Measurements from ENCODE around the gene PIEZO1. TPM values are rescaled to one million over a fixed set of nuclear protein-coding genes. Genes with fewer than 3 reads are reported as not detected.

The PIEZO1 gene
- total and polyA plus RNA-seq, 4 donors = 27.7 to 54.8 (median 39.9) TPM

GRCh38 chr16:88685156-88686061 lies 99.6 kb downstream of the PIEZO1 start:
- H3K4me1 ChIP-seq (ENCODE audit: control insufficient read depth, insufficient read depth, low read length) = peaks cover 30% of the 10 kb centered on the region
- DNase-seq (ENCODE audit: low read depth in 4 of 6, low spot score in 6 of 6) = no peak
- no peaks in the 10 kb centered on the region for H3K9me3 ChIP-seq (ENCODE audit: control insufficient read depth, insufficient read depth, low read length)
- no peak overlapping the region for H3K4me3 ChIP-seq (ENCODE audit: low read depth, low read length)
- no peak overlapping the region for H3K27ac ChIP-seq (ENCODE audit: low read depth, low read length)
- H3K36me3 ChIP-seq (ENCODE audit: control insufficient read depth, insufficient read depth, low read length) = no peaks in the 10 kb centered on the region
- peaks cover 61% of the 10 kb centered on the region for H3K27me3 ChIP-seq (ENCODE audit: control insufficient read depth, insufficient read depth, low read length)
- 9% methylated on average over 21 of the region's 33 CpGs for WGBS (ENCODE audit: insufficient coverage)

DNA sequence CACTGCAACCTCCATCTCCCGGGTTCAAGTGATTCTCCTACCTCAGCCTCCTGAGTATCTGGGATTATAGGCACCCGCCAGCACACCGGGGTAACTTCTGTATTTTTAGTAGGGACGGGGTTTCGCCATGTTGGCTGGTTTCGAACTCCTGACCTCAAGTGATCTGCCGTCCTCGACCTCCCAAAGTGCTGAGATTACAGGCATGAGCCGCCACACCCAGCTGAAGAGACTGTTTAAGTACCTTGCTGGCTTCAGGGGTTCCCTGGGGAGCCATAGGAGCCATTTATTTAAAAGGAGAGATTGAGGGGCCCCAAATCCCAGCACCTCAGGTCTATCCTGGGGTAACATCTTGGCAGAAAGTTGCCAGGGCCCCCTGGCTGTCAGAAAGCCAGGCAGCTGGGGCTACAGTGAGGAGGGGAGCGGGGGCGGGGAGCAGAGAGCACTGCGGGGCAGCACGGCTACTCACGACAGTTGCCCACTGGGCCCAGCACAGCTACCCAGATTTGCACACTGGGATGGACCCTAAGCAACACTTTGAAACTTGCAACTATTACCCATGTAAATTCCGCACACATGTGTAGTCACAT lies 100.4 kb downstream of the PIEZO1 start:
- Histone ChIP-seq H3K4me1 (ENCODE audit: control insufficient read depth, insufficient read depth, low read length) (peaks cover 30% of the 10 kb centered on the region), H3K4me3 (ENCODE audit: low read depth, low read length) (no peak overlapping the region), H3K9me3 (ENCODE audit: control insufficient read depth, insufficient read depth, low read length) (no peaks in the 10 kb centered on the region), H3K27me3 (ENCODE audit: control insufficient read depth, insufficient read depth, low read length) (peaks cover 61% of the 10 kb centered on the region), H3K27ac (ENCODE audit: low read depth, low read length) (no peak overlapping the region), H3K36me3 (ENCODE audit: control insufficient read depth, insufficient read depth, low read length) (no peaks in the 10 kb centered on the region)
- DNase-seq (ENCODE audit: low read depth in 4 of 6, low spot score in 6 of 6) = no peak
- 65% methylated on average over 14 of the region's 15 CpGs for WGBS (ENCODE audit: insufficient coverage)

DNA sequence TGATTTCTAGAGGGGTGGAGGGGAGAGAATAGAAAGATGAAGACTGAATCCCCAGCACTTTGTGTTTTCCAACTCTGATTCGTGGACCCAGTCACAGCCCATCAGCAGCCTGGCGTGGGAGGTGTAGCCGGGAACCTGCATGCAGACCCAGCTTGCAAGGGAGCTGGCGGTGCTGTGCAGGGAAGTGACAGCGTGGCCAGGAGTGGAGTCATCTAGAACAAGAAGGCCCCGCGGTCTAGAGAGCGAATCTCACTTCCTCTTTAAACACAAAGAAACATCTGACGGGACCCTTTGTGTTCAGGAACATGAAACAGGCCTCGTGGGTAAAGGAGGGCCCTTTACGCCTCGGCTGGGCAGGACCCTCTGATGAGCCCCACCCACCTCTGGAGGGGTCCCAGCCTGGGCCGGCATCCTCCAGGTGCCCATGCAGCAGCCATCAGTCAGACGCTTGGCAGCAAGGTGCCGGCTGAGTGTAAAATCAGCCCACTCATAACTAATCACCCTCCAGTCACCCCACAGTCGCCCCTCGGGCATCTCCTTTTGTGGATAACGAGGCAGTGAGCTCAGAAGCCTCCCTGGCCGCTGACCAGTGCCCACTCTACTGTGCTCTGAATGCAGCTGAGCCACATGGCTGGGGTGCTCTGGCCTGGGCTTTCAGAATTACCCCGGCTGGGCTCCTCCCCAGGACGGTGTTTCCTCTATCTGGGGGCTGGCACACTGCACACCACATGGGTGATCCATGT lies 103.1 kb downstream of the PIEZO1 start:
- H3K36me3 ChIP-seq (ENCODE audit: control insufficient read depth, insufficient read depth, low read length) = peaks cover 3% of the 10 kb centered on the region
- DNase-seq (ENCODE audit: low read depth in 4 of 6, low spot score in 6 of 6) = peak in 1 of 6 donors; percentile 25

GRCh38 chr16:88681084-88681680 lies 103.8 kb downstream of the PIEZO1 start:
- Histone ChIP-seq H3K4me3 (ENCODE audit: low read depth, low read length) (no peak overlapping the region), H3K36me3 (ENCODE audit: control insufficient read depth, insufficient read depth, low read length) (peaks cover 9% of the 10 kb centered on the region), H3K4me1 (ENCODE audit: control insufficient read depth, insufficient read depth, low read length) (peaks cover 30% of the 10 kb centered on the region), H3K9me3 (ENCODE audit: control insufficient read depth, insufficient read depth, low read length) (no peaks in the 10 kb centered on the region), H3K27me3 (ENCODE audit: control insufficient read depth, insufficient read depth, low read length) (peaks cover 45% of the 10 kb centered on the region), H3K27ac (ENCODE audit: low read depth, low read length) (no peak overlapping the region)
- no peak for DNase-seq (ENCODE audit: low read depth in 4 of 6, low spot score in 6 of 6)
- 56% methylated on average over 31 of the region's 31 CpGs for WGBS (ENCODE audit: insufficient coverage)

More for the DNA sequence above, 103.1 kb downstream of the PIEZO1 start:
- peaks cover 36% of the 10 kb centered on the region for H3K4me1 ChIP-seq (ENCODE audit: control insufficient read depth, insufficient read depth, low read length)
- H3K27me3 ChIP-seq (ENCODE audit: control insufficient read depth, insufficient read depth, low read length) = peaks cover 50% of the 10 kb centered on the region
- H3K9me3 ChIP-seq (ENCODE audit: control insufficient read depth, insufficient read depth, low read length) = no peaks in the 10 kb centered on the region
- 48% methylated on average over 21 of the region's 21 CpGs for WGBS (ENCODE audit: insufficient coverage)
- H3K4me3 ChIP-seq (ENCODE audit: low read depth, low read length) = no peak overlapping the region
- H3K27ac ChIP-seq (ENCODE audit: low read depth, low read length) = no peak overlapping the region

GRCh38 chr16:88680554-88681083 lies 104.4 kb downstream of the PIEZO1 start:
- 79% methylated on average over 3 of the region's 5 CpGs for WGBS (ENCODE audit: insufficient coverage)
- no peaks in the 10 kb centered on the region for H3K9me3 ChIP-seq (ENCODE audit: control insufficient read depth, insufficient read depth, low read length)
- no peak overlapping the region for H3K4me3 ChIP-seq (ENCODE audit: low read depth, low read length)
- H3K36me3 ChIP-seq (ENCODE audit: control insufficient read depth, insufficient read depth, low read length) = peaks cover 13% of the 10 kb centered on the region
- H3K27ac ChIP-seq (ENCODE audit: low read depth, low read length) = no peak overlapping the region
- peaks cover 39% of the 10 kb centered on the region for H3K27me3 ChIP-seq (ENCODE audit: control insufficient read depth, insufficient read depth, low read length)
- no peak for DNase-seq (ENCODE audit: low read depth in 4 of 6, low spot score in 6 of 6)
- peaks cover 24% of the 10 kb centered on the region for H3K4me1 ChIP-seq (ENCODE audit: control insufficient read depth, insufficient read depth, low read length)

- Histone ChIP-seq H3K36me3 (ENCODE audit: control insufficient read depth, insufficient read depth, low read length) (peaks cover 31% of the 10 kb centered on the region), H3K9me3 (ENCODE audit: control insufficient read depth, insufficient read depth, low read length) (no peaks in the 10 kb centered on the region), H3K4me1 (ENCODE audit: control insufficient read depth, insufficient read depth, low read length) (peaks cover 16% of the 10 kb centered on the region), H3K27me3 (ENCODE audit: control insufficient read depth, insufficient read depth, low read length) (peaks cover 18% of the 10 kb centered on the region), H3K4me3 (ENCODE audit: low read depth, low read length) (no peak overlapping the region), H3K27ac (ENCODE audit: low read depth, low read length) (no peak overlapping the region)
- WGBS (ENCODE audit: insufficient coverage) = 41% methylated on average over 26 of the region's 32 CpGs
- DNase-seq (ENCODE audit: low read depth in 4 of 6, low spot score in 6 of 6) = peak in 1 of 6 donors; percentile 9
These were observed 106.6 kb downstream of the PIEZO1 start for GRCh38 chr16:88678224-88678979.

DNA sequence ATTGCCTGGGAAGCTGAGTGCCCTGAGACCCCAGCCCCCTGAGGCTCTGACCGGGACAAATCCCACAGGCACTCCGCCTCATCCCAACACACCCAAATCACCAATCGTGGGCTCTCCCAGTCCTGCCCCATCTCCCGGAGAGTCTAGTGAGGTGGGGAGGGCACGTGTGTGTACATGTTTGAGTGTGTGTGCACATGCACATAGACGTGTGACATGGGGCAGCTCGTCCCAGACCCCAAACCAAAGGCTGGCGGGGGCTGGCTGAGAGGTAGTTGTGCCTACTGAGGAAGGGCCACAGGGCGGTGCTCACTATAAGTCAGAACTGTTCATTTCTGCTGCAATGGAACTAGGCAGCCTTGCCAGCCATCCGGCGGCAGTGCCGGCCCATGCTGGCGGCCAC lies 107.3 kb downstream of the PIEZO1 start:
- Histone ChIP-seq H3K36me3 (ENCODE audit: control insufficient read depth, insufficient read depth, low read length) (peaks cover 35% of the 10 kb centered on the region), H3K9me3 (ENCODE audit: control insufficient read depth, insufficient read depth, low read length) (no peaks in the 10 kb centered on the region), H3K27me3 (ENCODE audit: control insufficient read depth, insufficient read depth, low read length) (peaks cover 18% of the 10 kb centered on the region), H3K27ac (ENCODE audit: low read depth, low read length) (no peak overlapping the region), H3K4me1 (ENCODE audit: control insufficient read depth, insufficient read depth, low read length) (peaks cover 16% of the 10 kb centered on the region), H3K4me3 (ENCODE audit: low read depth, low read length) (no peak overlapping the region)
- 47% methylated on average over 7 of the region's 13 CpGs for WGBS (ENCODE audit: insufficient coverage)
- DNase-seq (ENCODE audit: low read depth in 4 of 6, low spot score in 6 of 6) = no peak

DNA sequence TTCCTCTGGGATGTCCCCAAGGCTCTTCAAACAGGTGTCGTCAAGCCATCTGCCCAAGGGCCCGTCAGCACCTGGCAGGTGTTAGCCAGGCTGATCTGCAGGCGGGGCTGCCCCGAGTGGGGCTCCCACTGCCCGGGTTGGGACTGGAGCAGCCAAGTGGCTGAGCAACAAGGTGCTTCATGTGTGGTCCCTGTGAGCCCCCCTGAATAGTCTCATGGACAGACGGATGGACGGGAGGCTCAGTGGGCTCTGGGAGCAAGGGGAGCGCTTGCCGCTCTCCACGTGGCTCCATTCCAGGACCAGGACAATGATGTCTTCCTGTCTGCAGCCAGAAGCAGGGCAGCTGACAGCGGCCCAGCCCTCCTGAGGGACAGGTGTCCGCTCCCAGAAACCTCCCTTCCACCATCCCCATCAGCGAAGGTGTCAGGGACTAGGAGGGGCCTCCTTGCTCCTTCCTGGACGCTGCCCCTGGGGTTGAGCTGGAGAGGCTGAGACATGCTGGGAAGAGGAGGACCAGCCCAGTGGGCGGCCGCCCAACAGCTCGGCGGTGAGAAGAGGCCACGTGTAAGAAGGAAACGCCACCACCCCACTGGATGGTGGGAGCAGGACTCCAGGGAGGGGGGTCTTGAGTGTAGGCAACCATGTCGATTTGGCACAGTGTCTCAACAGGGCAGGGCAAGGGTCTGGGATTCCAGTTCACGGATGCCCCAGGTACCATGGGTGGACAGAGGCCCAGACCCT lies 108.3 kb downstream of the PIEZO1 start:
- Histone ChIP-seq H3K9me3 (ENCODE audit: control insufficient read depth, insufficient read depth, low read length) (no peaks in the 10 kb centered on the region), H3K36me3 (ENCODE audit: control insufficient read depth, insufficient read depth, low read length) (peaks cover 45% of the 10 kb centered on the region), H3K27me3 (ENCODE audit: control insufficient read depth, insufficient read depth, low read length) (peaks cover 15% of the 10 kb centered on the region), H3K27ac (ENCODE audit: low read depth, low read length) (no peak overlapping the region), H3K4me3 (ENCODE audit: low read depth, low read length) (no peak overlapping the region), H3K4me1 (ENCODE audit: control insufficient read depth, insufficient read depth, low read length) (peaks cover 11% of the 10 kb centered on the region)
- 82% methylated on average over 19 of the region's 22 CpGs for WGBS (ENCODE audit: insufficient coverage)
- DNase-seq (ENCODE audit: low read depth in 4 of 6, low spot score in 6 of 6) = no peak
